Mucosa of descending colon (tissue), 3 donors: ENCODE measurements around the gene URAD. TPM values are rescaled to one million over a fixed set of nuclear protein-coding genes. Genes with fewer than 3 reads are reported as not detected.

ENCODE experiments used
- ATAC-seq: fragments of 200-7000 bp; cut with Tn5 transposase; one replicate; pipeline ENCODE4 v1.9.1; 2020; ENCODE audit warnings: mild to moderate bottlenecking, moderate library complexity
- DNase-seq, 3 donors: peaks; one replicate each; pipeline ENCODE4 v3.0.0-alpha.2; 2020
- H3K36me3 ChIP-seq: fragments of 200-600 bp; one replicate; pipeline ENCODE4 v1.8.0; 2021; ENCODE audit warnings: low read depth, mild to moderate bottlenecking
- H3K4me1 ChIP-seq: fragments of 200-600 bp; one replicate; pipeline ENCODE4 v1.8.0; 2021; ENCODE audit warnings: low read depth, mild to moderate bottlenecking
- H3K4me3 ChIP-seq: fragments of 200-600 bp; one replicate; pipeline ENCODE4 v1.8.0; 2021; ENCODE audit warnings: mild to moderate bottlenecking
- H3K9me3 ChIP-seq: fragments of 200-600 bp; one replicate; pipeline ENCODE4 v1.8.0; 2021; ENCODE audit warnings: mild to moderate bottlenecking
- intact Hi-C, 2 donors: fragments of 100-400 bp; cut with DNase I in 1 of 2; cut with micrococcal nuclease in 1 of 2; formaldehyde crosslinking; loops; one replicate each; pipeline versions ENCODE4 v1.11.0 to v1.11.1; 2022; cut with DNase I, micrococcal nuclease
- total RNA-seq, 3 donors: library from RNA; stranded (reverse); fragmentation: NEBNext Ultra II Directional in 2 of 3; extraction: Animal tissue kit (Norgen Biotek cat#: 25700) in 2 of 3; gene quantifications; one replicate each; pipeline versions ENCODE4 v1.2.1 to v1.2.4, GENCODE V29; 2021 to 2023
- TF ChIP-seq, protein P1 (sequence below): fragments of 200-600 bp; IDR thresholded peaks from one replicate; pipeline ENCODE4 v1.8.0; 2022; ENCODE audit warnings: antibody characterized with exemption, mild to moderate bottlenecking
- donor health status: DM: no; HTN: no; CAD: no; lungs with moderate emphysema.
- donor health status: DM: no; HTN: no; CAD: no.
- donor health status: DM: no; HTN: yes; CAD: no.

The URAD gene
- total RNA-seq, 3 donors from 2014 or later, result 17.9 to 62.9 (median 23.9) TPM

DNA sequence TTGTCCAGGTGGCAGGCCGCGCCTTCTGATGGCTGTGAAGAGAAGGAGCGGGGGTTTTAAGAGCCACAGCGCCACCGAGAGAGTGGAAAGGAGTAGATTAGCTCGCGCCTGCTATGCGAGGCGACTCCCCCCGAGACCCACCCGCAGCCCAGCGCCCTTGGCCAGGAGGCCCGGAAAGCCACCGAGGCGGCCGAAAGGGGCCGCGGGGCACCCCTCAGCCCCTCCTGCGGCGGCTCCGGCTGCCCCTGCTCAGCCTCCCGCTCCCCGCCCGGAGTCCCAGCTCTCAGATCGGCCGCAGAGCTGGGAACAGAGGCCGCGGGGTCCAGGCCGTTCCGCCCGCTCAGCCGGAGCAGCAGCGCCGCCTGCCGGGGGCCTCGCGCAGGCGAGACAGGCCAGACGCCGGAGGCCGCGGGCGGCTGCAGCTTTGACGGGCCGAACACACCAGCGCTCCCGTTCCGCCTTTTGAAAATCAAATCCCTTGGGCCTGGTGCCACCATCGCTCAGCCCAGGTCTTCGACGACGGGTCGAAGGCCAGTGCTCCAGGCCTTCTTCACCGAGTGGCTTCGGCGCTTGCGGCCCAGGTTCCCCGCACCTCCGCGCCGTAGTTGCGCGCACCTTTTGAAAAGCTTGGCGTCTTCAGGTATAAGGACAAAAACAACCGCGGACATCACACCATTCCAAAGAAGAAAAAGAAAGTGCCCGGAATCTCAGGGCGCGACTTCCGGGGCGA lies 34.7 kb downstream of the URAD start:
- TF ChIP-seq, protein P1, sequence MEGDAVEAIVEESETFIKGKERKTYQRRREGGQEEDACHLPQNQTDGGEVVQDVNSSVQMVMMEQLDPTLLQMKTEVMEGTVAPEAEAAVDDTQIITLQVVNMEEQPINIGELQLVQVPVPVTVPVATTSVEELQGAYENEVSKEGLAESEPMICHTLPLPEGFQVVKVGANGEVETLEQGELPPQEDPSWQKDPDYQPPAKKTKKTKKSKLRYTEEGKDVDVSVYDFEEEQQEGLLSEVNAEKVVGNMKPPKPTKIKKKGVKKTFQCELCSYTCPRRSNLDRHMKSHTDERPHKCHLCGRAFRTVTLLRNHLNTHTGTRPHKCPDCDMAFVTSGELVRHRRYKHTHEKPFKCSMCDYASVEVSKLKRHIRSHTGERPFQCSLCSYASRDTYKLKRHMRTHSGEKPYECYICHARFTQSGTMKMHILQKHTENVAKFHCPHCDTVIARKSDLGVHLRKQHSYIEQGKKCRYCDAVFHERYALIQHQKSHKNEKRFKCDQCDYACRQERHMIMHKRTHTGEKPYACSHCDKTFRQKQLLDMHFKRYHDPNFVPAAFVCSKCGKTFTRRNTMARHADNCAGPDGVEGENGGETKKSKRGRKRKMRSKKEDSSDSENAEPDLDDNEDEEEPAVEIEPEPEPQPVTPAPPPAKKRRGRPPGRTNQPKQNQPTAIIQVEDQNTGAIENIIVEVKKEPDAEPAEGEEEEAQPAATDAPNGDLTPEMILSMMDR, result peak; percentile 95
- Histone ChIP-seq H3K4me1 (peaks cover 22% of the 10 kb centered on the region), H3K36me3 (no peaks in the 10 kb centered on the region), H3K9me3 (no peaks in the 10 kb centered on the region), H3K4me3 (peak overlapping the region; percentile 42)
- peak; percentile 84 to 94 (median 88) for DNase-seq
- intact Hi-C loops, result no loop called here
- ATAC-seq, result peak; percentile 88

DNA sequence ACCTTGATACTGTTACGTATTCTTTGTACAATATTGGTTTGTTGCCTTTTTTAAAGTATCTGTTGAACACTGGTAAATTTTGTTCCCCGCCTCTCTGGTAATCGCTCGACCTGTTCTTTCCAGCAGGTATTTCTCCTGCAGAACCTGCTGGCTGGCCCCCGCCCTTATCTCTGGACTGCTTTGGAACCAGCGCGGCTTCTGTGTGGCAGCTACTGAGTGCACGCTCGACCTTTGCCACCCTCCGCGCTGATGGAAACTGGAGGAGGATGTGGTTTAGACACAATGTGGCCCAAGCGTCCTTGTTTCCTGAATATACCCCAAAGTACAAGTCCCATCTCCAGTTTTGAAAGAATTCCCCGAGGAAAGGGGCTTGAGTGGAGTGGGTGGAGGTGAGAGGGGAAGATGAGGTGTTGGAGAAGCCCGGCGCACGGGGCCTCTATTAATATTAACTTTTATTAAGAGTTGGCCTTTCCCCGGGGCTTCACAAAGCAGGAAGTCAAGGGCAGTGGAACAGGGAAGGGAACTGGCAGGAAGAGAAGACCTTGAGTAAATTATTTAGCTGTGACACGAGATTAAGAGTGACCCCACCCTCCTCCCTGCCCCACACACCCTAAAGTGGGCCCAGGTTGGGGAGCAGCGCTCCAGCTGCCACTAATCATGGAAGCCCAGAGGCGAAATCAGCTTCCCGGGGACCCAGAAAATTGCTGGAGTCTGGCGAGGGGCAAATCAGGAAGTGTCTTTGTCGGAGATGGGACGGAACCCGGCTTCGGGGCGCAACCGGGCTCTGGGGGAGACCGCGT lies 35.4 kb downstream of the URAD start:
- DNase-seq (peak; percentile 82 to 85 (median 85)), ATAC-seq (peak; percentile 71)
- Histone ChIP-seq H3K4me1 (peaks cover 19% of the 10 kb centered on the region), H3K9me3 (no peaks in the 10 kb centered on the region), H3K36me3 (no peaks in the 10 kb centered on the region), H3K4me3 (peak overlapping the region; percentile 42)
- TF ChIP-seq, protein P1, result no peak
- intact Hi-C loops, result no loop called here

DNA sequence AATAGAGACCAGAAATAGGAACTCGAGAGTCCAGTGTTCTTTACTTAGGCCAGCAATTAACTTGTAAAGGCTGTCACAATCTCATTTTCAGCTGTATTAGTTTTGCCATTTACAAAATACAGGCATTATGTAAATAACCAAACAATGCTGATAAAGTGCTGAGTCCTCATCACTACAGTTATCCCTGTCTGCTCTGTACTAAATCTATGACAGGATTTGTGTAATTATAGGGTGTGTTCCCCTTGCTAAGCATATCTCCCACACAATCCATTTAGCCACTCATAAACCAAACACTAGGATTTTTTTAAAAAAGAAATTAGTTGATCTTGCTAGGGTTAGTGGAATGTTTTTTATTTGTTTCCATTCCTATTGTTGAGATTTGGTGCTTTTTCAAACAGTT lies 45.5 kb downstream of the URAD start:
- ATAC-seq (peak; percentile 70), DNase-seq (no peak)
- TF ChIP-seq, protein P1, result no peak
- no peak overlapping the region for H3K4me3 ChIP-seq
- intact Hi-C loops, result no loop called here
- H3K36me3 ChIP-seq, result no peaks in the 10 kb centered on the region
- peaks cover 3% of the 10 kb centered on the region for H3K9me3 ChIP-seq
- no peaks in the 10 kb centered on the region for H3K4me1 ChIP-seq

DNA sequence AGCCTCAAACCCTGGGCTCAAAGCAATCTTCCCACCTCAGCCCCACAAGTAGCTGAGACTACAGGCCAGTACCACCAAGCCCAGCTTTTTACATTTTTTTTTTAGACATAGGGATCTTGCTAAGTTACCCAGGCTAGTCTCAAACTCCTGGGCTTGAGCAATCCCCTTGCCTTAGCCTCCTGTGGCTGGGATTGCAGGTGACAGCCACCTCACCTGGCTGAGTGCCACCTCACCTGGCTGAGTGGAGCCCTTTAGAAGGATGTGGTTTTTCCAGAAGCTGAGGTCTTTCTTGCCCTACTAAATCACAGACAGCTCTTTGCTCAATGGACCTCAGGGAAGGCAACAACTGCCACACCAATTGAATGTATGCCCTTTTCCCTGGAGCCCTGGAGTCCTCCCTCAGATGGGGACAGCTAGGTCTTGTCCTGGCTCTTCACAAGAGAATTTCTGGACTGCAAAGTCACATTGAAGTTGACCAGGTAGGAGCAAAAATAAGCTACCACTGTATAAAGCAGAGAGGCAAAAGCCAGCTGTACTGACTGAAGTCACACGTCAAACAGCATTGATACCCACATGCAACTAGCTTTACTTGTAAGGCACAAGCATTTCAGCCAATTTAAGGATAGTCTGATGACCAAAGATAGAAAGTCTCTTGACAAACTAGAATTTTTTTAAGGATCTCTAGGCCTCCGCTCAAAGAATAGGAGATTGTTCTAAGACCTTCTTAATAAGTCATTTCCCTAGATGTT lies 54.7 kb downstream of the URAD start:
- TF ChIP-seq, protein P1, result no peak
- DNase-seq, result no peak
- H3K9me3 ChIP-seq, result no peaks in the 10 kb centered on the region
- intact Hi-C loops, result no loop called here
- ATAC-seq, result peak; percentile 17
- H3K4me1 ChIP-seq, result no peaks in the 10 kb centered on the region
- H3K4me3 ChIP-seq, result no peak overlapping the region
- H3K36me3 ChIP-seq, result no peaks in the 10 kb centered on the region

DNA sequence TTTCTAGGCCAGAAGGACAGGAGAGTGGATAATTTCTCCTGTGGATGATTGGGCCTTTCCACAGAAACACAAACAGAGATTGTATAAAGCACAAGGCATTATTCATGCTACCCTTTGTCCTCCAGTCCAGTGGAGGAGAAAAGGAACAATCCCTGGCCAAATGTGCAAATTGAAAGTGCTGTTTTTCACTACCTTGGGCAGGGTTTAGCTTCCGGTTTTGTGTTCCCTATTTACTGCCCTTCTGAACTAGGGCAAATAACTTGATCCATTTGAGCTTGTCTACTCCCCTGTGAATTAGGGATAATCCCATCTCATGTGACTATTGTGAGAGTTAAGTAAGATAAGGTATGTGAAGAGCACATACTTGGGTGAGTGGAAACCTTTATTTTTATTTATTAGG lies 55.4 kb downstream of the URAD start:
- no peaks in the 10 kb centered on the region for H3K9me3 ChIP-seq
- TF ChIP-seq, protein P1, result no peak
- intact Hi-C loops, result no loop called here
- no peak overlapping the region for H3K4me3 ChIP-seq
- ATAC-seq (no peak), DNase-seq (no peak)
- H3K36me3 ChIP-seq, result no peaks in the 10 kb centered on the region
- no peaks in the 10 kb centered on the region for H3K4me1 ChIP-seq
